ENCODE measurements around the gene SPAG6. TPM values are rescaled to one million over a fixed set of nuclear protein-coding genes. Genes with fewer than 3 reads are reported as not detected.

SPAG6 gene
- total and polyA plus RNA-seq, 4 donors, result 0.23 TPM; not detected in 3

DNA sequence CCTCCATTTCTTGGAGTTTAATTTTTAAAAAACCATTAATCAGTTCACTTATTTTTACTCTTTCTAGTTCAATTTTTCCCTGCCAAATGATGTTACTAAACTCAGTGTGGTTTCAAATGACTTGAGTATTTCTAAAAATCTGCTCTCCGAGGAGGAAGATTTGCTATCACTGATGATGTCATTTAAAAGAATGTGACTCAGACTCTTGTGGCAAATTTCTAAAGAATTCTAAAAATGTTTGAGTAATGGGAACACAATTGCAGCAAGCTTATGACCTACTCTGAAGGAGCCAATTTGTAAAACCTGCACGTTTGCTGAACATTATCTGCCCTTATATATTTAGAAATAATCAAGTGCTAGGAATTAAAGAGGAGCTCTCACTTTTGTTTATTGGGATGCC is 88.6 kb downstream of the SPAG6 start:
- no peaks in the 10 kb centered on the region for H3K9me3 ChIP-seq (ENCODE audit: control insufficient read depth in 4 of 4, low read length in 3 of 4)
- no peak overlapping the region for H3K9ac ChIP-seq (ENCODE audit: low read depth in 1 of 2, low read length in 2 of 2)
- peaks cover 0 to 18% (median 10%) of the 10 kb centered on the region in 4 donors for H3K4me1 ChIP-seq (ENCODE audit: control insufficient read depth in 4 of 4, insufficient read depth in 4 of 4, low read length in 3 of 4)
- no peak overlapping the region for H3K27ac ChIP-seq (ENCODE audit: low read depth in 1 of 2, low read length in 2 of 2)
- H3K27me3 ChIP-seq (ENCODE audit: control insufficient read depth in 4 of 4, insufficient read depth in 4 of 4, low read length in 3 of 4), result no peaks in the 10 kb centered on the region
- no peaks in the 10 kb centered on the region for H3K36me3 ChIP-seq (ENCODE audit: control insufficient read depth in 4 of 4, insufficient read depth in 3 of 4, low read depth in 1 of 4, low read length in 3 of 4)
- TF ChIP-seq NR2F2 (IDR thresholded peaks at IDR 0.05) (no peak), YY1 (IDR thresholded peaks at IDR 0.05) (no peak), RAD21 (IDR thresholded peaks at IDR 0.05) (no peak), SP1 (IDR thresholded peaks at IDR 0.05) (no peak), REST (IDR thresholded peaks at IDR 0.05) (no peak), RXRA (IDR thresholded peaks at IDR 0.05) (no peak), FOXA2 (IDR thresholded peaks at IDR 0.05) (no peak), ATF3 (IDR thresholded peaks at IDR 0.05) (no peak), JUND (IDR thresholded peaks at IDR 0.05) (no peak), TAF1 (conservative IDR thresholded peaks at IDR 0.05) (no peak), CTCF (IDR thresholded peaks at IDR 0.05; ENCODE audit: low read depth, low read length, missing input control) (no peak), HNF4A (conservative IDR thresholded peaks at IDR 0.05) (no peak), GABPA (IDR thresholded peaks at IDR 0.05 in 1 of 2, conservative IDR thresholded peaks at IDR 0.05 in 1 of 2) (no peak), HNF4G (IDR thresholded peaks at IDR 0.05) (no peak), MAX (IDR thresholded peaks at IDR 0.05) (no peak), ZBTB33 (IDR thresholded peaks at IDR 0.05) (no peak), EGR1 (IDR thresholded peaks at IDR 0.05; ENCODE audit: low read depth in 2 of 2) (no peak), FOXA1 (IDR thresholded peaks at IDR 0.05) (no peak)
- no peak overlapping the region for H3K4me3 ChIP-seq (ENCODE audit: low read depth in 1 of 3, low read length in 3 of 3)
- 67% methylated on average over 2 of the region's 2 CpGs for WGBS
- DNase-seq (ENCODE audit: low spot score), result no peak

Data from liver (tissue), 9 donors.